ENCODE data around the gene TSPAN10. TPM values are rescaled to one million over a fixed set of nuclear protein-coding genes. Genes with fewer than 3 reads are reported as not detected.

Gene TSPAN10
- total RNA-seq: 1.4 and 12.0 TPM in 2 replicates

GRCh38 chr17:81636505-81637288 lies at the start of gene TSPAN10, which contains the start of gene NPLOC4:
TSS of gene TSPAN10 (plus strand) at chr17:81637196. CDS start at chr17:81642413, 5,217 bp downstream.
TSS of gene NPLOC4 (minus strand) at chr17:81637112. CDS start at chr17:81636930, 182 bp downstream.

GRCh38 chr17:81656118-81656743 lies 19.2 kb downstream of the TSPAN10 start, which contains the start of gene PDE6G:
TSS of gene PDE6G (minus strand) at chr17:81656542. CDS start at chr17:81653305, 3,237 bp downstream.

GRCh38 chr17:81666342-81667191 lies 29.6 kb downstream of the TSPAN10 start, which contains the start of the genes CCDC137 and OXLD1:
TSS of gene CCDC137 (plus strand) at chr17:81666737. CDS start at chr17:81666767, 30 bp downstream.
TSS of gene OXLD1 (minus strand) at chr17:81666605. CDS start at chr17:81666577, 28 bp downstream.

GRCh38 chr17:81683584-81684441 lies 46.8 kb downstream of the TSPAN10 start, which contains the start of the genes ARL16 and HGS:
TSS of gene ARL16 (minus strand) at chr17:81683797. CDS start at chr17:81683753, 44 bp downstream.
TSS of gene HGS (plus strand) at chr17:81684011. CDS start at chr17:81684067, 56 bp downstream.

Small RNA genes lying within 50 kb of the gene (small RNA-seq; reads per million reads assigned to genes)
- 0.20 reads per million for gene MIR6786 (ENCODE audit: low replicate concordance)

Other genes starting within 250 kb of the TSPAN10 start
- gene BAHCC1, start 241.7 kb upstream of the TSPAN10 start, total RNA-seq: 4.6 and 8.0 TPM in 2 replicates
- 19,229 and 20,372 TPM in 2 replicates for gene ACTG1, start 124.4 kb upstream of the TSPAN10 start, total RNA-seq
- 1.3 and 2.2 TPM in 2 replicates for gene FSCN2, start 108.8 kb upstream of the TSPAN10 start, total RNA-seq
- gene FAAP100, start 84.8 kb upstream of the TSPAN10 start, total RNA-seq: 30.0 and 40.5 TPM in 2 replicates
- 91.7 and 127 TPM in 2 replicates for gene NPLOC4, start 84 bp upstream of the TSPAN10 start, total RNA-seq
- gene PDE6G, start 19.3 kb downstream of the TSPAN10 start, total RNA-seq: not detected in 2 replicates
- 21.4 and 22.9 TPM in 2 replicates for gene OXLD1, start 29.4 kb downstream of the TSPAN10 start, total RNA-seq
- 8.5 and 8.7 TPM in 2 replicates for gene CCDC137, start 29.5 kb downstream of the TSPAN10 start, total RNA-seq
- gene ARL16, start 46.6 kb downstream of the TSPAN10 start, total RNA-seq: 20.1 and 33.8 TPM in 2 replicates
- gene HGS, start 46.8 kb downstream of the TSPAN10 start, total RNA-seq: 124 and 173 TPM in 2 replicates
- 14.4 and 23.9 TPM in 2 replicates for gene MRPL12, start 66.2 kb downstream of the TSPAN10 start, total RNA-seq
- 4.2 and 29.5 TPM in 2 replicates for gene SLC25A10, start 75.1 kb downstream of the TSPAN10 start, total RNA-seq
- not detected in 2 replicates for gene GCGR, start 167.0 kb downstream of the TSPAN10 start, total RNA-seq
- gene MCRIP1, start 196.1 kb downstream of the TSPAN10 start, total RNA-seq: 82.0 and 100 TPM in 2 replicates
- gene PPP1R27, start 197.9 kb downstream of the TSPAN10 start, total RNA-seq: not detected in 2 replicates
- 1,222 and 4,245 TPM in 2 replicates for gene P4HB, start 223.3 kb downstream of the TSPAN10 start, total RNA-seq
- 139 and 275 TPM in 2 replicates for gene ARHGDIA, start 234.1 kb downstream of the TSPAN10 start, total RNA-seq